Measurements from ENCODE around the gene ELP4.
A peak's percentile ranks its signal among the peaks of the same experiment; 100 is the strongest.

ELP4 gene

GRCh38 chr11:31509429-31510345, at the start of gene ELP4, which contains the start of gene IMMP1L:
ELP4 (plus strand) TSS chr11:31509767; CDS start chr11:31509785, 18 bp downstream.
IMMP1L (minus strand) TSS chr11:31509622; CDS start chr11:31463276, 46,346 bp downstream.
- no peak for TF ChIP-seq GATA2 (IDR thresholded peaks at IDR 0.05; ENCODE audit: low read depth, low read length)
- TF ChIP-seq GATA3 (IDR thresholded peaks at IDR 0.05; ENCODE audit: low read depth, low read length): no peak

GRCh38 chr11:31464436-31464835, 45.1 kb upstream of the ELP4 start:
- TF ChIP-seq GATA3 (IDR thresholded peaks at IDR 0.05; ENCODE audit: low read depth, low read length) (no peak), GATA2 (IDR thresholded peaks at IDR 0.05; ENCODE audit: low read depth, low read length) (no peak)

- no peak for TF ChIP-seq GATA3 (IDR thresholded peaks at IDR 0.05; ENCODE audit: low read depth, low read length)
- TF ChIP-seq GATA2 (IDR thresholded peaks at IDR 0.05; ENCODE audit: low read depth, low read length): no peak
Observed at GRCh38 chr11:31474083-31474482, 35.5 kb upstream of the ELP4 start.

GRCh38 chr11:31477528-31478222, 31.9 kb upstream of the ELP4 start:
- TF ChIP-seq GATA2 (IDR thresholded peaks at IDR 0.05; ENCODE audit: low read depth, low read length) (peak; percentile 57), GATA3 (IDR thresholded peaks at IDR 0.05; ENCODE audit: low read depth, low read length) (peak; percentile 56; the same call in 1 of the 2 replicates)

GRCh38 chr11:31478223-31478590, 31.4 kb upstream of the ELP4 start:
- TF ChIP-seq GATA3 (IDR thresholded peaks at IDR 0.05; ENCODE audit: low read depth, low read length) (no peak), GATA2 (IDR thresholded peaks at IDR 0.05; ENCODE audit: low read depth, low read length) (no peak)

- TF ChIP-seq GATA2 (IDR thresholded peaks at IDR 0.05; ENCODE audit: low read depth, low read length) (no peak), GATA3 (IDR thresholded peaks at IDR 0.05; ENCODE audit: low read depth, low read length) (peak; percentile 51; the same call in 1 of the 2 replicates)
Observed at GRCh38 chr11:31479066-31479465, 30.5 kb upstream of the ELP4 start.

- peak; percentile 85 for TF ChIP-seq GATA2 (IDR thresholded peaks at IDR 0.05; ENCODE audit: low read depth, low read length)
- peak; percentile 84 for TF ChIP-seq GATA3 (IDR thresholded peaks at IDR 0.05; ENCODE audit: low read depth, low read length)
Observed at GRCh38 chr11:31480930-31481329, 28.6 kb upstream of the ELP4 start.

GRCh38 chr11:31484497-31484896, 25.1 kb upstream of the ELP4 start:
- TF ChIP-seq GATA3 (IDR thresholded peaks at IDR 0.05; ENCODE audit: low read depth, low read length): no peak
- no peak for TF ChIP-seq GATA2 (IDR thresholded peaks at IDR 0.05; ENCODE audit: low read depth, low read length)

- no peak for TF ChIP-seq GATA2 (IDR thresholded peaks at IDR 0.05; ENCODE audit: low read depth, low read length)
- TF ChIP-seq GATA3 (IDR thresholded peaks at IDR 0.05; ENCODE audit: low read depth, low read length): no peak
Observed at GRCh38 chr11:31487848-31488247, 21.7 kb upstream of the ELP4 start.

GRCh38 chr11:31492320-31492913, 17.1 kb upstream of the ELP4 start:
- TF ChIP-seq GATA3 (IDR thresholded peaks at IDR 0.05; ENCODE audit: low read depth, low read length) (no peak), GATA2 (IDR thresholded peaks at IDR 0.05; ENCODE audit: low read depth, low read length) (no peak)

- no peak for TF ChIP-seq GATA3 (IDR thresholded peaks at IDR 0.05; ENCODE audit: low read depth, low read length)
- no peak for TF ChIP-seq GATA2 (IDR thresholded peaks at IDR 0.05; ENCODE audit: low read depth, low read length)
Observed at GRCh38 chr11:31493235-31493634, 16.3 kb upstream of the ELP4 start.

- TF ChIP-seq GATA3 (IDR thresholded peaks at IDR 0.05; ENCODE audit: low read depth, low read length) (no peak), GATA2 (IDR thresholded peaks at IDR 0.05; ENCODE audit: low read depth, low read length) (no peak)
Observed at GRCh38 chr11:31499576-31500178, 9.9 kb upstream of the ELP4 start.

GRCh38 chr11:31500560-31500959, 9.0 kb upstream of the ELP4 start:
- no peak for TF ChIP-seq GATA3 (IDR thresholded peaks at IDR 0.05; ENCODE audit: low read depth, low read length)
- TF ChIP-seq GATA2 (IDR thresholded peaks at IDR 0.05; ENCODE audit: low read depth, low read length): no peak

- TF ChIP-seq GATA3 (IDR thresholded peaks at IDR 0.05; ENCODE audit: low read depth, low read length): no peak
- TF ChIP-seq GATA2 (IDR thresholded peaks at IDR 0.05; ENCODE audit: low read depth, low read length): no peak
Observed at GRCh38 chr11:31509051-31509428, 527 bp upstream of the ELP4 start.

Measured in SH-SY5Y (cell line).